ENCODE measurements around the gene CTNNB1.

The CTNNB1 gene

DNA sequence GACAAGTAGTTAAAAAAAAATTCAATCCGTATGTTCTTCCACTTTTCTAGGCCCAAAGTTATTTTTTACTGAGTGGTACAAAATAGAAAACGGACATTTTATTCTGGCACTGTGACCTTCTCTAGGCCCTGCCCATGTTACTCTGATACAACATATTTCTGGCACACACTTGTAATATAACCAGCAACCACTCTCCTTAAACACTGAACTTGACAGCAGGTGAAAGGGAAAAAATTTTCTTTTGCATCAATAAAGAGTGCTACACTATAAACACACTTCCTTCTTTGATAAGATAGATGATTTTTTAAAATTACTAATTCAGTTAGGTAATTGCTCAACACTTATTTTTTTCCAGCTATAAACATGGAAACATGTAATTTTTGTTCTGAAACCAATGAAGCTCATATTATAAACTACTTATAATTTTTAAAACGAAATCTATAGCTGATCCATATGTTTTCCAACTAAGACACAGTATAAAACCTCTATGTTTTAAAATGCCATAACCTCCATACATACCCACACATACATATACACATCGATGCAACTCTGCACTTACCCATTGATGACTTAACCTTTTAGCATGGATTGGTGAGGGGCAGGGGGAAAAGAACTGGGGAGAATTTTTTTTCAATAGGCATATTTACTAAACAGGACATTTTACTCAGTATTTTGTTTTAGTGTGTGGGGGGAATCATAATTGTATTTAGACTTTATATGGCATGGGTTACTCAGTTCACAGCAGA is 5.3 kb upstream of the CTNNB1 start:
- DNase-seq = no peak

DNA sequence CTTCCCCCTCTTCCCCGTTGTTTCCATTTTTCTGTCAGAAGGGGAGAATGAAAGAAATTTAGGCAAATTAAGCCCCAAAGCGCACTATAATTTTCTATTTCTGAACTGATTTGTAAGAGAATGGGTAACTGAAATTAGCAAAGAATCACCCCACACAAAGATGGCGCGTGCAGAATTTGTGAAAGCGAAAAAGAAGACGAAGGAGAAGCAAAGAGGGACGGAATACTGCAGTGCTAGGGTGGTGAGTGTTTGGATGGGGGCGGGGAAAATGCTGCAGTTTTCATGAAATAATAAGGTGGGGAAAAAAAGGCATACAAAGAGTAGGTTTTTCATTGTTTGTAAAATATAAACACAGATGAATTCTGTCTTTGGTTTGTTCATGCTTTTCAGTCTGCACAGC is 4.6 kb upstream of the CTNNB1 start:
- no peak for DNase-seq

GRCh38 chr3:41195946-41196345 is 3.4 kb upstream of the CTNNB1 start:
- DNase-seq = no peak

DNA sequence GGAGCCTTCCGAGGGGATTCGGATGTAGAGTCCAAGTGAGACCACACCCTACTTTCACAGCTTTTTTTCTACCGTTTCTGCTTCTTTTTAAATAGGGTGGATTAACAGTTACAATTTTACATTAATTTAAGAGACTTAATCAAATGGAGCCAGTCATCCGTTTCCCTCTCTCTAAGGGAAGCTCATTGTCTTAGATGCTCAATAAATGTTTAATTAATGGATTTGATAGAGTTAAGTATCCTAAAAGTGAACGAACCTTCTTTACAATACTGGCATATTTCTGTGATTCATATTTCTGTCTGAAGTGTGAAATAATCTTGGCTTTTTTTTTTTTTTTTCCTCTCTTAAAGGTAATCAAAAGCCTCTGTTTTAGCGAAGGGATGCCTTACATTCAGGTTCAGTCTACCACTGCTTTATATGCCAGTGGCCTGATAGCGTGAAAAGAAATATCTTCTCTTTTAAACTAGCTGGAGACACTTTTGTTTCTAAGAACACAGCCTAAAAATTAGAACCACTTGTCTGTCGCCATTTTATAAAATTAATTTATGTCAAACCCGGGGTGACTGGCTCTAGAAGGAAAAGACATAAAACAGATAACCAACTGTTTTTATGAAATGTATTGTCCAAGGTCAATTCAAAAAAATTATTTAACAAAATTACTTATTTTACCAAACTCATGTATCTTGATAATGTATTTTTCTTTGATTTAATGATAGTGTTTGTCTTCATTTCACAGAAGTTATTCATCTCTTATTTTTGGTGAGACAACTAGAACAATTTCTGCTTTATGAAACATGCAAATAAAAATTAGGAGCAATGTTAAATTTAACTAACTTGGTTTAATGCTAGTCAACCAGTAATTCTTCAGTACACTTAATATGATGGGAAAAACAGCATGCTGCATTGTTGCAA is 2.5 kb upstream of the CTNNB1 start:
- DNase-seq = no peak

GRCh38 chr3:41198046-41198445 is 1.3 kb upstream of the CTNNB1 start:
- DNase-seq = no peak

- DNase-seq = no peak
Measured at GRCh38 chr3:41198526-41198925, 779 bp upstream of the CTNNB1 start.

DNA sequence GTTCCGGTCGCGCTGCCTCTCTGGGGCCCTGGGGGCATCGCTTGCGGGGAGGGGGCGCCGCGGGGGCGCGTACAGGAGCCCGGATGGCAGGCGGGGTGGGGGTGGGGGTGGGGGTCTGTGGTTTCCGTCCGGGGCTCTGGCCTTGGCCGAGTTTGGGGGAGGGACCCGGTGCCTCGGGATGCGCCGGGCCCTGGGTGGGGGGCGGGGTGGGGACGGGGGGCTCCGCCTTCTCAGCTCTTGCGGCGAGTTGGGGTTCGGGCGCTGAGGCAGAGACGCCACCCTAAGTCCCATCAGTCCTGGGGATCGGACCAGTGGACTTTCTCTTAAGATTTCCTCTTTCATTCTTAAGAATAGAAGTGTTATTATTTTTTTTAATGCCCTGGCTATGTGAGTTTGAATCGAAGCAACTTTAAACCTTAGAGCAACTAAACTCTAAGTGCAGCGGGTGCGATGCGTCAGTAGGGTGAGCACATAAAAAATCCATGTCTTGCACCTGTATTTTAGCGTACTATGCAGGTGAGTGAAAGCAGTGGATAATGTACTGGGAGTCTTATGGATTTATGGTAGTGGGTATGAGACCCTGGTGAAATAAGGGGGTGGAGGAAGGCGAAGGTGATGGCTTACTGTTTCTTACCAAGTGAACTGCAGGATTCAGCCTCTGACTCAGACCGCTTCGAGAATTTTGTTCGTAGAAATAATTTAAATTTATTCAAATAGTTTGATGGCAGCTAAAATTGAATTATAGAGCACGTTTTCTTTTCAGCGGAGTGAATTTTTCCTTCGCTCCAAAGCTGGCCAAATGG is 762 bp downstream of the CTNNB1 start:
- DNase-seq = peak; percentile 29

- DNase-seq = peak; percentile 28
Measured at GRCh38 chr3:41200669-41201021, 1.3 kb downstream of the CTNNB1 start.

DNA sequence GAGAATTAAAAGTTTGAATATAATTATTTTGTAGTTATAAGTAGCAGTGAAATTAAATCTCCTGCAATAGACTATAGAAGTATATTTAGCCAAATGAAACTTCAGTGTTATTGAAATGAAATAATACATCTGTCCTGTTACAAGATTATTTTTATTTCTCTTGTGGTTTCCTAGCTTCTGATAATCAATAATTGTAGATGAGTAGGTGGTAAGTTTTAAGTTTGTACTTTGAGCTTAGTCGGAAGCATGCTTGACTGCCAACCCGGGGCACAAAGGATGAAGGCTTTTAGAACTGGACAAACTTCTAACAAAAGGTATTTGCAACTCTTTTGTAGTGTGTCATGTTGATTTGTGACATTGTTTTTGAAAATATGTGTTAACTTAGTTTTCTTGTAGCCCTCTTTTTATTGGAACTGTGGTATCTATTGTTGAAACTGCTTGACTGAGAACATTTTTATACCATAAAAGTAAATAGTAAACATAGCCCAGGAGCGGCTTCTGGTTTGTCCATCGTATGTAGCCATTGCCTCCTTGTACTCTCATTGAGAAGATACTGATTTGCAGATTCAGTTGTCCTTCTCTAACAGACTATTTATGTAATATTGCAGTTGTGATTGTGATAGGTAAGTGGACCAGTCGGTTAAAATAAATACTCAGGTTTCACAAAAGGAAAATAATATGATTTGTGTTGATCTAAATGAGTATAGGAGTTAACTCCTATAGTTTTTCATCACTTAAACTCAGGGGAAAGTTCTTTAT is 2.9 kb downstream of the CTNNB1 start:
- no peak for DNase-seq

DNA sequence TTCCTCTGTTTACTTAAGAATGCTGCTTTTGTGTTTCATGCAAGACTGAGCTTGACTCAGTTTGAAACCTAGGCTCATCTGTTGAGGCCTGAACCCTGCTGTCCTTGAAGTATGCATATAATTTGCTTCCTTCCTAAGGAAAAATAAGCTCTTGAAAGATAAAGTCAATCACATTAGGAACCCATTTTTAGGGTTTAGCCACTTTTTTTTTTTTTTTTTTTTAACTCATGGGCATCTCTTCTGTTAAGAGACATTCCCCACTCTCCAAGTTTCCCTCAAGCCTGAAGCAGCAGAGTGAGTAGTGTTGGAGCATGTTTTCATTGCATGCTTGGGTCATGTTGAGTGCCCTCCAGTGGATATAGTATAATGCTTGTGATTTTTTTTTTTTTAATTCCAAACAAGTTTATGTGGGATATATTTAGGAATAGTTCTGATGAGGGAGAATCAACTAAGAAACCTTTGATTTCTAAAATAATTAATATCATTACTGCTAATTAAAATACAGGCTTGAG is 3.6 kb downstream of the CTNNB1 start:
- DNase-seq = no peak

DNA sequence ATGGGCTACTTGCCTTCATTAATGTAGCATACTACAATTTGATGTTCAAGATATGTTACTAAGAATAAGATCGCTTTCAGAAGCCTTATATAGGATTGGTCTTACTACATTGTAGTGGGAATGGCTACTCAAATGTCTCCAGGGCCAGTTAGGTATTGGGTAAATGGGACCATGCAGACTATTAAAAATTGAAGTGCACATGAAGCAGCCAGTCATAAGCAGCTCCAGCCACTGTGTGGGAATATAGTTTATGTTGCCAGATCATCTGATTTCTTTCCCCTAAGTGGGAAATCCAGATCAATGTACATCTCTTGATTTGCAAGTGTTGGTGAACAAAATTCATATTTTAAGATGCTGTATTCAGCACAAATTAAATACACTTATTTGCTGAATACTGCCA is 5.1 kb downstream of the CTNNB1 start:
- no peak for DNase-seq

- no peak for DNase-seq
Measured at GRCh38 chr3:41205591-41205990, 6.3 kb downstream of the CTNNB1 start.

DNA sequence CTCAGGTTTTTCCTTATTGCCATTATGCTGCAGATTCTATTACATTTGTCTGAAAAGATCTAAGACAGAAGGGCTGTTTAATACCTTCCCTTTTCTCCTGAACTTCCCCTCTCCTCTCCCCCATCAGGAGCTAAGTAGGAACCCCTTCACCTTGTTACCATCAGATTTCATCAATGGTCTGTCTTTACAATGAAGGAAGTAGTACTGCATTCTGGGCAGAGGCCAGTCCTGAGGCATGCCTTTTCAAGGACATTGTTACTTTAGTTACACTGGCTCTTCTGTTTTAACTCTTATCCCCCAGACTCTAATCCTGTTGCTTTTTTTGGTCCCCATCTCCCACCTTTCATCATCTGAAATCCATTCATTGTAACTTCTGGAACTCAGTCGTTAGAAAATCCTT is 8.1 kb downstream of the CTNNB1 start:
- no peak for DNase-seq

DNA sequence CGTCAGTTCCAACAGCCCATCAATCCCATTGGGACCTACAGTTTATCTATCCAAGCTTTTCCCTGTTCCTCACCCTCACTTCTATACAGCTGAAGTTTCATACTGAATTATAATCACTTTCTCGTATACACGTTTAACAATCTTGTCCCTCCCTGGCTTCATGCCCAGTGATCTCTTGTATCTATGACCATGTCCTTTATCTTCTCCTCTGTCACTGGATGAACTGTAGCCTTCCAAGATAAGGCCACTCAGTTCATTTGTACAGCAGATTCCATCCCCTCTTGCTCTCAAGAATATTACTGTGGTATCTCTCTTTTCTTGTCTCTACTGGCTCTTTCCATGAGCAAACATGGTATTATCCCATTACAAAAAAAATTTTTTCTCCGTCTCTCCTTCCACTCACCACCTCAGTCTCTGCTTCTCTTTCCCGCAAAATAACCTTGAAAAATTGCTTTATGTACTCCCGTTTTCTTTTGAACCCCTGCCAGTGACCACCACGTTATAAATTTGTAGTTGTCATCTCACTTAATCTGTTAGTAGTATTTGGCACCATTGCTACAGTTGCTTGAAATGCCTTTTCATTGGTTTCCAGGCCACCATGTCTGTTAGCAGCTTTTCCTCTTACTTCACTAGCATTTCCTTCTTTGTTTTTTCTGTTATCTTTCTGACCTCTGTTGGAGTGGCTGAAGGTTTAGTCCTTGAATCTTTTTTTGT is 9.4 kb downstream of the CTNNB1 start:
- DNase-seq = no peak

DNA sequence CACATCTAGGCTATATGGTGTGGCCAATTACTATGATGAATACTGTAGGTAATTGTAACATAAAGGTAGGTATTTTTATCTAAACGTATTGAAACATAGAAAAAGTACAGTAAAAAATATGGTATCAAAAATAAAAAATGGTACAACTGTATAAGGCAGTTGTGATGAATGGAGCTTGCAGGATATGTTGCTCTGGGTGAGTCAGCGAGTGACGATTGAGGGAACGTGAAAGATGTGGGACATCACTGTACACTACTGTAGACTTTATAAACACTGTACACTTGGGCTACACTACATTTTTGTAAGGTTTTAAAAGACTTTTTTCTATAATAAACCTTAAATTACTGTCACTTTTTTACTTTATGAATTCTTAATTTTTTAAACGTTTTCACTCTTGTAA is 10.3 kb downstream of the CTNNB1 start:
- DNase-seq = no peak

DNA sequence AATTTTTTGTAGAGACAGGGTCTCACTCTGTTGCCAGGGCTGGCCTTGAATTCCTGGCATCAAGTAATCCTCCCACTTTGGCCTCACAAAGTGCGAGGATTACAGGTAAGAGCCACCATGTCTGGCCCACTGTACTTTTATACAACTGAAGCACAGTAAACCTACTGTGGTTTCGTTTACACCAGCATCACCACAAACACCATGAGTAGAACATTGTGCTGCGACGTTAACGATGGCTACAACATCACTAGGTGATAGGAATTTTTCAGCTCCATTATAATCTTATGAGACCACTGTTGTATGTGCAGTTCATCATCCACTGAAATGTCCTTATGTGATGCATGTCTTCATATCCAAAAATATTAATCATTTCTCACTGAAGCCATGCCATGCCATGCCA is 11.7 kb downstream of the CTNNB1 start:
- no peak for DNase-seq

DNA sequence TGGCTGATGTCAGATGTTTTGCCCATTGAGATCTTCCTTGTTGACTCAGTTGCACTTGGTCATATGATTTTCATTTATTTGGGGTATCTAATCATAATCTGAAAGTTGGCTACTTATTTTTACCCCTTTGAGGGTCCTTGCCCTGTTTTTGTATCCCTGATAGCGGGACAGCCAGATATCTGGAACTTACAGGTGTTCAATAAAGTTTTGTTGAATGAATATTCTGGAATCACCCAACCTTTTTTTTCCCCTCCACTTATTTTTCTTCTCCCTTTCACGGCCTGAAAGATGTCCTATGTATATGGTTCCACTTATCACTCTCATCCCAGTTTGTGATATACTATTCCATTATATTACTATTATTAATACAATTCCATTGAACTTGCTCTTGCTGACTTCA is 12.8 kb downstream of the CTNNB1 start:
- no peak for DNase-seq

DNA sequence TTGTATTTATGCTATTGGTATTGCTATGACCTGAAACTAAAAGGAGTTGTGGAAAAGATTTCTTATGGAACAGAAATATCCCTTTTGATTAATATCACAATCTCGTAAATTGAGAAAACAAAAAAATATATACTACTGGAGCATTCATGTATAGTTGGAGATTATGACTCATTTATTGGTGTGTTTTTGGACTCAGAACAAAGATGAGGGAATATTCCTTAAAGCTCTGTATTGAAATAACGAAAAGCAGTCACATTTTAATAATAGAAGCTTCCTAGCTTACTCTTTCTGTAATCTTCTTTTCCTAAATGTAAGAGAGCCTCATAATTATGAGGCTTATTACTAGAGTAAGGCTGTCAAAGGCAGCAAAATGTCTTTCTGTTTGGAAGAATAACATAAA is 14.3 kb downstream of the CTNNB1 start:
- DNase-seq = no peak

DNA sequence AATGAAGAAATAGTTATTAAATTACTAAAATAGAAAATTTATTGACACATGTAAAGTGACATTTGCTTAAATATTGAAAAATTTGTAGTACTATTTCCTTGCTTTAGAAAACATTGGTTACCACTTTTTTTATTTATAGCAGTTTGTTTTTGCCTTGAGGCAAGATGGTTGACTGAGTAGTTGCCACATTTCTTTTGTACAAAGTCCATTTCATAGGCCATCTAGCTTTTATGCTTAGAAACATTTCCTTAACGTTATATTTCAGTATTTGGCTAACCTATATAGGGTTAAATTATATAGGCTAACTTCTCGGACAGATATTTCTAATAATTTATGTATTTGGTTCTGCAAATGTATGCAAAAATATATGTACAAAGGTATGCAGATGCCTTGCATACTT is 17.1 kb downstream of the CTNNB1 start:
- DNase-seq = no peak

DNA sequence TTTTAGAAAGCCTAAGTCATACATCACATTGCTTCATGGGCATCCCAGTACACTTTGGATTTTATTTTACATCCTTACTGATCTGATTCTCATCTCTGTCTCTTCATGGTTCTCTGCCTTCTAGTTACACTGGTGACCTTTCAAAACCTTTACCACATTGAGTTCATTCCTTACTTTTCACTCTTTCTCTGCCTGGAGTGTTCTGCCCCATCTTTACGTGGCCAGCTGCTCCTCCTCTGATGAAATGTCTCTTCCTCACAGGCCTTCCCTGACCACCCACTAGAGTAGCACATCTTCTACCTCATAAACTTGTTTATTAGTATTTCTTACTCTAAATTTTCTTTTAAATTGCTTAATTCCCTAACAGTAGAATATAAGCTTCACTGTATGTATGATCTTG is 17.7 kb downstream of the CTNNB1 start:
- DNase-seq = no peak

DNA sequence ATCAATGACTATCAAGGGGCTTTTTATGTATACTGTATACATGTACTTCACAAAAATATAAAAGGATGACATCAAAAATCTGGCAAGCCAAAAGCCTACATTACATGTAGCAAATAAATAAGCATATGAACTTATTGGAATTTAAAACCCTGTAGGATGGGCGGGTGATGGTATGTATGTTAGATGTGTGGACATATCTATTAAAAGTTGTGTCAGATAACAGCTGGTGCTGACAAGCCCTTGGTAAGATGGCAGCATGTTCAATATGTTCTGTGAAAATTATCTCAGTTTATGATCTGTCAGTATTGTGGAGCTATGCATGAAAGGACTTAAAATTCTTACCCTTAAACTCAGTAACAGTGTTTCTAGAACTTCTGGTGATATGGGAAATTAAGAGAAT is 20.1 kb downstream of the CTNNB1 start:
- DNase-seq = no peak

Data from CD4-positive, alpha-beta T cell treated with Interleukin-4 for 4 hours (primary cell).